Body of pancreas (tissue), 4 donors: Measurements from ENCODE around the gene NEUROD6. TPM values are rescaled to one million over a fixed set of nuclear protein-coding genes. Genes with fewer than 3 reads are reported as not detected.

Experiments used
- ATAC-seq: fragments of 150-250 bp; one replicate; pipeline ENCODE4 v1.9.1; 2016
- DNase-seq, 4 donors: peaks; one replicate each; pipeline ENCODE4 v3.0.0-alpha.2; 2019
- H3K27ac ChIP-seq, 4 donors: fragments of 200-600 bp; sonication (generic); 1 replicate in 3 of 4; 2 replicates in 1 of 4; pipeline versions ENCODE4 v1.5.1 to v1.6.1; 2016 to 2019; ENCODE audit warnings: mild to moderate bottlenecking in 1 of 4, mixed read lengths in 1 of 4, moderate library complexity in 1 of 4
- H3K27me3 ChIP-seq, 2 donors: fragments of 200-600 bp; sonication (generic); one replicate each; pipeline ENCODE4 v1.6.0; 2016; ENCODE audit warnings: mild to moderate bottlenecking in 1 of 2
- H3K36me3 ChIP-seq, 2 donors: fragments of 200-600 bp; sonication (generic); replicated peaks in 1 of 2; 2 replicates each; pipeline ENCODE4 v1.5.1; 2016; ENCODE audit warnings: low read depth in 2 of 2; ENCODE audit not compliant: insufficient read depth in 1 of 2
- H3K4me1 ChIP-seq: fragments of 200-600 bp; sonication (generic); one replicate; pipeline ENCODE4 v1.6.0; 2016
- H3K4me3 ChIP-seq, 2 donors: fragments of 200-600 bp; sonication (generic); 1 replicate in 1 of 2; 2 replicates in 1 of 2; pipeline ENCODE4 v1.5.1; 2016 to 2019
- H3K9me3 ChIP-seq, 3 donors: fragments of 200-600 bp; sonication (generic); 1 replicate in 2 of 3; 2 replicates in 1 of 3; pipeline ENCODE4 v1.5.1; 2016
- CTCF ChIP-seq, 7 experiments: fragments of 450-650 bp in 4 of 7; fragments of 200-600 bp in 3 of 7; sonication (generic) in 3 of 7; IDR thresholded peaks; one replicate each; pipeline ENCODE4 v1.5.1; 2016 to 2019; ENCODE audit warnings: antibody characterized with exemption in 7 of 7
- POLR2A ChIP-seq, 3 donors: fragments of 450-650 bp; IDR thresholded peaks; one replicate each; pipeline ENCODE4 v1.6.1; 2016; ENCODE audit warnings: antibody characterized with exemption in 3 of 3, mild to moderate bottlenecking in 2 of 3
- WGBS, 2 donors: methylation state at CpG; one replicate each; pipeline ENCODE4 v1.1.5; 2017; 5-methylcytosine and 5-hydroxymethylcytosine counted together
- intact Hi-C: fragments of 100-400 bp; cut with DNase I; formaldehyde crosslinking; loops from one replicate; pipeline ENCODE4 v1.15.1; 2023
- total RNA-seq, 2 donors: library from RNA; depleted of rRNA; stranded (reverse); fragments of >200 nt; gene quantifications; one replicate each; pipeline ENCODE4 v1.1.0, GENCODE V29; 2016

The NEUROD6 gene
- total RNA-seq, 2 donors from 2014 or later, result not detected

GRCh38 chr7:31333291-31333690, 7.2 kb downstream of the NEUROD6 start:
- no peaks in the 10 kb centered on the region for H3K36me3 ChIP-seq
- H3K4me3 ChIP-seq, result no peak overlapping the region
- H3K9me3 ChIP-seq, result no peaks in the 10 kb centered on the region
- intact Hi-C loops, result no loop called here
- 29 to 37% methylated on average over 2 of the region's 2 CpGs for WGBS, 2 donors
- peaks cover 0 to 3% of the 10 kb centered on the region in 2 donors for H3K27me3 ChIP-seq
- H3K4me1 ChIP-seq, result peaks cover 8% of the 10 kb centered on the region
- DNase-seq, result peak in 2 of 4 donors; percentile 43 to 62
- TF ChIP-seq CTCF (IDR thresholded peaks at IDR 0.05) (no peak), POLR2A (IDR thresholded peaks at IDR 0.05) (no peak)
- no peak overlapping the region for H3K27ac ChIP-seq
- ATAC-seq, result no peak

GRCh38 chr7:31327071-31327470, 13.5 kb downstream of the NEUROD6 start:
- TF ChIP-seq CTCF (IDR thresholded peaks at IDR 0.05) (no peak), POLR2A (IDR thresholded peaks at IDR 0.05) (no peak)
- ATAC-seq (no peak), DNase-seq (no peak)
- WGBS, 2 donors, result 43 to 55% methylated on average over 2 of the region's 2 CpGs
- no peaks in the 10 kb centered on the region for H3K27me3 ChIP-seq
- H3K36me3 ChIP-seq, result no peaks in the 10 kb centered on the region
- H3K4me1 ChIP-seq, result no peaks in the 10 kb centered on the region
- no peak overlapping the region for H3K4me3 ChIP-seq
- no peaks in the 10 kb centered on the region for H3K9me3 ChIP-seq
- H3K27ac ChIP-seq, result no peak overlapping the region
- intact Hi-C loops, result no loop called here

- TF ChIP-seq CTCF (IDR thresholded peaks at IDR 0.05) (no peak), POLR2A (IDR thresholded peaks at IDR 0.05) (no peak)
- intact Hi-C loops, result no loop called here
- H3K4me3 ChIP-seq, result no peak overlapping the region
- no peaks in the 10 kb centered on the region for H3K36me3 ChIP-seq
- H3K9me3 ChIP-seq, result no peaks in the 10 kb centered on the region
- no peak for ATAC-seq
- 54 to 58% methylated on average over 2 of the region's 2 CpGs for WGBS, 2 donors
- no peak overlapping the region for H3K27ac ChIP-seq
- no peak for DNase-seq
- H3K27me3 ChIP-seq, result no peaks in the 10 kb centered on the region
- H3K4me1 ChIP-seq, result no peaks in the 10 kb centered on the region
These were observed 14.1 kb downstream of the NEUROD6 start for GRCh38 chr7:31326416-31326815.

GRCh38 chr7:31323101-31323500, 17.4 kb downstream of the NEUROD6 start:
- no peaks in the 10 kb centered on the region for H3K27me3 ChIP-seq
- TF ChIP-seq POLR2A (IDR thresholded peaks at IDR 0.05) (no peak), CTCF (IDR thresholded peaks at IDR 0.05) (no peak)
- no peak for ATAC-seq
- 54 to 68% methylated on average over 1 of the region's 1 CpG for WGBS, 2 donors
- no peak overlapping the region for H3K4me3 ChIP-seq
- H3K36me3 ChIP-seq, result no peaks in the 10 kb centered on the region
- intact Hi-C loops, result no loop called here
- H3K9me3 ChIP-seq, result no peaks in the 10 kb centered on the region
- DNase-seq, result no peak
- H3K27ac ChIP-seq, result no peak overlapping the region
- no peaks in the 10 kb centered on the region for H3K4me1 ChIP-seq

- intact Hi-C loops, result no loop called here
- H3K27me3 ChIP-seq, result no peaks in the 10 kb centered on the region
- H3K27ac ChIP-seq, result no peak overlapping the region
- H3K4me1 ChIP-seq, result no peaks in the 10 kb centered on the region
- TF ChIP-seq CTCF (IDR thresholded peaks at IDR 0.05), result no peak
- TF ChIP-seq POLR2A (IDR thresholded peaks at IDR 0.05), result no peak
- no peaks in the 10 kb centered on the region for H3K36me3 ChIP-seq
- no peaks in the 10 kb centered on the region for H3K9me3 ChIP-seq
- no peak overlapping the region for H3K4me3 ChIP-seq
- ATAC-seq (no peak), DNase-seq (no peak)
These were observed 19.9 kb downstream of the NEUROD6 start for GRCh38 chr7:31320675-31321074.
